HL-60 (cell line): ENCODE results near the gene TET2.

Experiments
- DNase-seq, 2 experiments: peaks; one replicate each; pipeline ENCODE4 v3.0.0-alpha.2; 2010 to 2020; ENCODE audit warnings: low read depth in 1 of 2, low spot score in 1 of 2
- H3K27ac ChIP-seq: fragments of 250-450 bp; sonication (Bioruptor Pico); replicated peaks from 2 replicates; pipeline ENCODE4 v1.5.1; 2020; ENCODE audit warnings: mild to moderate bottlenecking, moderate library complexity
- H3K27me3 ChIP-seq: fragments of 250-450 bp; sonication (Bioruptor Pico); 2 replicates; pipeline ENCODE4 v1.5.1; 2021; ENCODE audit warnings: mild to moderate bottlenecking, moderate library complexity; ENCODE audit not compliant: insufficient read depth, poor library complexity, severe bottlenecking
- H3K4me3 ChIP-seq: replicated peaks from 2 replicates; pipeline ENCODE4 v1.5.1; 2011; ENCODE audit warnings: mild to moderate bottlenecking, control low read depth, low read length; ENCODE audit not compliant: insufficient read depth
- GABPA ChIP-seq: IDR thresholded peaks from 2 replicates; pipeline ENCODE4 v1.6.1; 2012; ENCODE audit warnings: low read depth
- POLR2AphosphoS5 ChIP-seq: IDR thresholded peaks from 2 replicates; pipeline ENCODE4 v1.6.1; 2012; ENCODE audit warnings: low read depth
- SPI1 ChIP-seq: IDR thresholded peaks from 2 replicates; pipeline ENCODE4 v1.6.1; 2012; ENCODE audit warnings: low read depth, mild to moderate bottlenecking, borderline replicate concordance
- long read RNA-seq: library from polyadenylated mRNA; unstranded; transcript quantifications from one replicate; pipeline ENCODE4 v2.0.0, GENCODE V29; 2020
- TF ChIP-seq, protein P1 (sequence below): IDR thresholded peaks from one replicate; pipeline ENCODE4 v1.5.1; 2011; ENCODE audit warnings: low read length, control low read depth, inconsistent platforms; ENCODE audit not compliant: insufficient read depth
- TF ChIP-seq, protein P2 (sequence below): IDR thresholded peaks from 2 replicates; pipeline ENCODE4 v1.6.1; 2012; ENCODE audit warnings: low read depth; ENCODE audit not compliant: insufficient replicate concordance

Gene TET2
- long read RNA-seq, partial matches to known transcripts, result 104 of 109 reads
- long read RNA-seq, other reads (novel, unspliced or antisense), result 3 of 109 reads

DNA sequence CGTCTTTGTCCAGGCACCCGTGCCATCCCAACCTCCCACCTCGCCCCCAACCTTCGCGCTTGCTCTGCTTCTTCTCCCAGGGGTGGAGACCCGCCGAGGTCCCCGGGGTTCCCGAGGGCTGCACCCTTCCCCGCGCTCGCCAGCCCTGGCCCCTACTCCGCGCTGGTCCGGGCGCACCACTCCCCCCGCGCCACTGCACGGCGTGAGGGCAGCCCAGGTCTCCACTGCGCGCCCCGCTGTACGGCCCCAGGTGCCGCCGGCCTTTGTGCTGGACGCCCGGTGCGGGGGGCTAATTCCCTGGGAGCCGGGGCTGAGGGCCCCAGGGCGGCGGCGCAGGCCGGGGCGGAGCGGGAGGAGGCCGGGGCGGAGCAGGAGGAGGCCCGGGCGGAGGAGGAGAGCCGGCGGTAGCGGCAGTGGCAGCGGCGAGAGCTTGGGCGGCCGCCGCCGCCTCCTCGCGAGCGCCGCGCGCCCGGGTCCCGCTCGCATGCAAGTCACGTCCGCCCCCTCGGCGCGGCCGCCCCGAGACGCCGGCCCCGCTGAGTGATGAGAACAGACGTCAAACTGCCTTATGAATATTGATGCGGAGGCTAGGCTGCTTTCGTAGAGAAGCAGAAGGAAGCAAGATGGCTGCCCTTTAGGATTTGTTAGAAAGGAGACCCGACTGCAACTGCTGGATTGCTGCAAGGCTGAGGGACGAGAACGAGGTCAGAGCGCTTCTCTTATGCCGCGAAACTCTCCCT is at the start of gene TET2:
TET2 (plus strand) TSS at position 601 of the 740 bp plus-strand sequence. CDS start 87,067 bp downstream, outside the sequence.
- peak; percentile 64 to 85 for DNase-seq
- TF ChIP-seq, protein P1, sequence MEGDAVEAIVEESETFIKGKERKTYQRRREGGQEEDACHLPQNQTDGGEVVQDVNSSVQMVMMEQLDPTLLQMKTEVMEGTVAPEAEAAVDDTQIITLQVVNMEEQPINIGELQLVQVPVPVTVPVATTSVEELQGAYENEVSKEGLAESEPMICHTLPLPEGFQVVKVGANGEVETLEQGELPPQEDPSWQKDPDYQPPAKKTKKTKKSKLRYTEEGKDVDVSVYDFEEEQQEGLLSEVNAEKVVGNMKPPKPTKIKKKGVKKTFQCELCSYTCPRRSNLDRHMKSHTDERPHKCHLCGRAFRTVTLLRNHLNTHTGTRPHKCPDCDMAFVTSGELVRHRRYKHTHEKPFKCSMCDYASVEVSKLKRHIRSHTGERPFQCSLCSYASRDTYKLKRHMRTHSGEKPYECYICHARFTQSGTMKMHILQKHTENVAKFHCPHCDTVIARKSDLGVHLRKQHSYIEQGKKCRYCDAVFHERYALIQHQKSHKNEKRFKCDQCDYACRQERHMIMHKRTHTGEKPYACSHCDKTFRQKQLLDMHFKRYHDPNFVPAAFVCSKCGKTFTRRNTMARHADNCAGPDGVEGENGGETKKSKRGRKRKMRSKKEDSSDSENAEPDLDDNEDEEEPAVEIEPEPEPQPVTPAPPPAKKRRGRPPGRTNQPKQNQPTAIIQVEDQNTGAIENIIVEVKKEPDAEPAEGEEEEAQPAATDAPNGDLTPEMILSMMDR, result no peak
- TF ChIP-seq, protein P2, sequence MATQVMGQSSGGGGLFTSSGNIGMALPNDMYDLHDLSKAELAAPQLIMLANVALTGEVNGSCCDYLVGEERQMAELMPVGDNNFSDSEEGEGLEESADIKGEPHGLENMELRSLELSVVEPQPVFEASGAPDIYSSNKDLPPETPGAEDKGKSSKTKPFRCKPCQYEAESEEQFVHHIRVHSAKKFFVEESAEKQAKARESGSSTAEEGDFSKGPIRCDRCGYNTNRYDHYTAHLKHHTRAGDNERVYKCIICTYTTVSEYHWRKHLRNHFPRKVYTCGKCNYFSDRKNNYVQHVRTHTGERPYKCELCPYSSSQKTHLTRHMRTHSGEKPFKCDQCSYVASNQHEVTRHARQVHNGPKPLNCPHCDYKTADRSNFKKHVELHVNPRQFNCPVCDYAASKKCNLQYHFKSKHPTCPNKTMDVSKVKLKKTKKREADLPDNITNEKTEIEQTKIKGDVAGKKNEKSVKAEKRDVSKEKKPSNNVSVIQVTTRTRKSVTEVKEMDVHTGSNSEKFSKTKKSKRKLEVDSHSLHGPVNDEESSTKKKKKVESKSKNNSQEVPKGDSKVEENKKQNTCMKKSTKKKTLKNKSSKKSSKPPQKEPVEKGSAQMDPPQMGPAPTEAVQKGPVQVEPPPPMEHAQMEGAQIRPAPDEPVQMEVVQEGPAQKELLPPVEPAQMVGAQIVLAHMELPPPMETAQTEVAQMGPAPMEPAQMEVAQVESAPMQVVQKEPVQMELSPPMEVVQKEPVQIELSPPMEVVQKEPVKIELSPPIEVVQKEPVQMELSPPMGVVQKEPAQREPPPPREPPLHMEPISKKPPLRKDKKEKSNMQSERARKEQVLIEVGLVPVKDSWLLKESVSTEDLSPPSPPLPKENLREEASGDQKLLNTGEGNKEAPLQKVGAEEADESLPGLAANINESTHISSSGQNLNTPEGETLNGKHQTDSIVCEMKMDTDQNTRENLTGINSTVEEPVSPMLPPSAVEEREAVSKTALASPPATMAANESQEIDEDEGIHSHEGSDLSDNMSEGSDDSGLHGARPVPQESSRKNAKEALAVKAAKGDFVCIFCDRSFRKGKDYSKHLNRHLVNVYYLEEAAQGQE, result no peak
- TF ChIP-seq POLR2AphosphoS5 (peak; percentile 56; the same call in 1 of the 2 replicates), SPI1 (no peak), GABPA (no peak)
- no peaks in the 10 kb centered on the region for H3K27me3 ChIP-seq
- peak within 1 kb of the TSS; percentile 56 for H3K4me3 ChIP-seq
- H3K27ac ChIP-seq, result peak within 1 kb of the TSS; percentile 99

DNA sequence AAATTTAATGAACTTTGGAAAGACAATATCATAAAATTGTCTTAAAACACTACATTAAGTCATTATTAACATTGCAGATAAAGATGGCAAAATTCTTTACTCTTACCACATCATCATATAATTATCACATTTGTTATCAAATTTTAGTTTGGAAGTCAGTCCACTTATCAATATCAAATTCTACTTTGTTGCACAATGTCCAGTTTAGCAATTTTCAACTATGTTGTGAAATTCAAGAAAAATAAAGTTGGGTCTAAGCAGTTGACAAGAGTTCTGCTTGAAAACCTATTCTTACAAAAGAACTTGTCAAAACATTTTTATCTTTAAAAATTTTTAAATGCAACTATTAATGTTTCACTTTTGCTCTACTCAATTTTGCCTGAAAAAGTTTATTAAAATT is 44.7 kb upstream of the TET2 start:
- no peak overlapping the region for H3K4me3 ChIP-seq
- no peak overlapping the region for H3K27ac ChIP-seq
- TF ChIP-seq POLR2AphosphoS5, result no peak
- no peak for TF ChIP-seq GABPA
- no peak for TF ChIP-seq SPI1
- TF ChIP-seq, protein P2, result no peak
- TF ChIP-seq, protein P1, result no peak
- H3K27me3 ChIP-seq, result no peaks in the 10 kb centered on the region
- no peak for DNase-seq

DNA sequence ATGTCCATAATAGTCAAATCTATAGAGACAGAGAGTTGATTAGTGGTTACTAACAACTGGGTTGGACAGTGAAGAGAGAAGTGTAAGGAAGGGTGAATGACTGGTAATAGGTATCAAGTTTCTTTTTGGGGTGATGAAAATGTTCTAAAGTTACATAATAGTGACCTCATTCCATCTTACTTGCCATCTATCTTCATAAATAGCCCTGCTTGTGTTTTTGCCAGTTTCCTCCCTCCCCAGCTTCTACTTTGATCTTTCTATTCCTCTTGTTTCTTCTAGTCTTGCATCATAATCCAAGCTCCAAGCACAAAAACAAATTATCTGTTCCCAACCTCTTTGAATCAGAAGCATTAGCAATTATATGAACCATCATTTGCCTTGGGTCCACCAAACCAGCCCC is 40.2 kb upstream of the TET2 start:
- TF ChIP-seq GABPA, result no peak
- TF ChIP-seq, protein P2, result no peak
- TF ChIP-seq SPI1, result no peak
- TF ChIP-seq, protein P1, result no peak
- TF ChIP-seq POLR2AphosphoS5, result no peak
- no peak overlapping the region for H3K4me3 ChIP-seq
- H3K27ac ChIP-seq, result no peak overlapping the region
- DNase-seq, result no peak
- H3K27me3 ChIP-seq, result no peaks in the 10 kb centered on the region
